GM18511 (cell line): ENCODE results near the gene BTC.
"Not testable (repeated sequence)": the region's sequence is repeated elsewhere in the genome, so short reads cannot be mapped to it uniquely, and the experiment has no call there.

Source experiments
- ATAC-seq: cut with Tn5 transposase; IDR thresholded peaks from one replicate; pipeline ENCODE4 v1.9.1; 2021; ENCODE audit warnings: mild to moderate bottlenecking, moderate library complexity; ENCODE audit not compliant: unreplicated experiment

Gene BTC

DNA sequence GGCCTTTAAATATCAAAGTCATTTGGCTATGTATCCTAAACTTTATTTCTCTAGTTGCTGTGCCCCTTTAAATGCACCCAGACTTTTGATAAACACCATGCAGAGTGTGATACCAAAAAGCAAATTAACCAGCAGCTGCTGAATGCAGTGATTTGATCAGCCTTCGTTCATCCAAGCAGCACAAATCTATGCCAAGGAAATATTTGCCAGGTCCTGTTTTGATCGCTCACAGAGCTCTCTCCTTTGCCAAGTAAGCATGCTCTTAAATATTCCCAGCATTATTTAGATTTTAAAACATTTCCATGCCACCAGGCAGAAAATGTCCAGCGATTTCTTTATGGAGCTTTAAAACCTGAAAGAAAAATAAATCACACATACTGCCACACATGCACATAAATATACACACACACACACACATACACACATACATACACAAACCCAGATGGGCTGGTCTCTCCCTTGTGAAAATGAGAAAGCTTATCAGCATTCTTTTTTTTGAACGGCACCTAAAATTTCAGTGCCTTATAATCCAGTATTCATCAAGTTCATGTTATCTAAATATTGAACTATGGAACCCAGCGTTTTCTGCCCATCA, 35.7 kb downstream of the BTC start:
- no peak for ATAC-seq

DNA sequence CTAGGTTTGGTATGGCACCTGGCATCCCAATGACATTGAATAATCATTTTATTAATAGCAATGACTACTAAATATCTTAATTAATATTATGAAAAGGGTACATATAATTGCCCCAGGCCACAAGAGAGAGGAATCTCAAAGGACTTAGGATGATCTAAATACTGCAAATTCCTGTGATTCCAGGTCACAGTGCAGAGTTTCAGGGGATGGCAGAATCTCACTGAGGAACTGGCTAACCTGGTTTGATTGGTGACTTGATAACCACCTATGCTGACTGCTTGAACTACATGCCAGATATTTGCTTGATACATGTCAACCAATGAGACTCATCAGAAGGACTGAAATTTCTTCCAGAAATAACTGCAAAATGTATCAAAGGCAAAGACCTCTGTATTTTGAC, 37.2 kb downstream of the BTC start:
- ATAC-seq: no peak

DNA sequence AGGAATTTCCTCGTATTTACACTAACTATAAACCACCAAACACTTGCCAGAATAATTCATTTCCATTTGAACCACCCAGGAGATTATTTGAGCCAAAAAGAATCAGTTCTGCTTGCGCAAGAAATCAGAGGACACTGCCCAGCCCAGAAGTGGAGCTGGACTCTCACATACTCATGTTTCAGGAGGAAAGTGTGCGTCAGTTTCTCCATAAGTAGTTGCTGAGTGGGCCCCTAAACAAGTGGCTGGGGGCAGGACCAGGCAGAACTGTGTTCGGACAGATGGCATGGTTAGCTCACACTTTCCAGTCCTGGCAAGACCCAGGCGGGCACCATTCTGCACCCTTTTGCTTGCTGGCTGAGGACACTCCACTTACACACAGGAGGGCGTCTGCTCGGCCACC, 38.8 kb downstream of the BTC start:
- ATAC-seq: no peak

DNA sequence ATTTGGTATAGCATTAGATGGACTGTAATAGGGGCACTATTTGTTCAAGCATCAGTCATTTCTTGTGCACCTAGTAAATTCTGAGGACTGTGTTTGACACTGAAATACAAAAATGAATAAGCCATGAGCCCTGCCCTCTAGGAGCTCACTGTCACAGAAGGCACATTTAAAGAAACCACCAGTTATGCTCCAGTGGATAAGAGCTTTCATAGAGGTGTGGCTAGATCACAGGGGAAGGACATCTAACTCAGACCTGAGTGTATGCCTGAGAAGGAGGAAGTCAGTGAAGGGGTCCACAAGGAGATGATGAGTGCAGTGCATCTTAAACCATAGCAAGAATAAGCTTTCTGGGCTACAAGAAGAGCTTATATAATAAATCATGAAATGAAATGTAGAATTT, 40.1 kb downstream of the BTC start:
- no peak for ATAC-seq

DNA sequence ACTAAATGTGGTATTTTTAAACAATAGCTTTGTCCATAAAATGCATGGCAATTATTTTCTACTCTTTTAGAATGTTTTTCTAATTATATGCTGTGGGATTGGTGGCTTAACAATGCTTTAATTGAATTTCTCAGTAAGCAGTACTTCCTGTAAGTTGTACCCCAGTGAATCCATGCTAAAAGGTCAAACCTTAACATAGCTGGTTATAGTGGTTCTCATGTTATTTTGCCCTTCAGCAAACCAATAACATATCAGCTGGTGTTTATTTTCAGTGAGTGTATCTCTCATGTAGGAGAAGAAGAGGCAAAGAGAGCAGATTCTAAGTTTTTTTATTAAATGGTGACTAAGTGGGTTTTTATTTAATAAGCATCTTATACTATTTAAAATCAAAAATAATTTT, 41.5 kb downstream of the BTC start:
- ATAC-seq: no peak

DNA sequence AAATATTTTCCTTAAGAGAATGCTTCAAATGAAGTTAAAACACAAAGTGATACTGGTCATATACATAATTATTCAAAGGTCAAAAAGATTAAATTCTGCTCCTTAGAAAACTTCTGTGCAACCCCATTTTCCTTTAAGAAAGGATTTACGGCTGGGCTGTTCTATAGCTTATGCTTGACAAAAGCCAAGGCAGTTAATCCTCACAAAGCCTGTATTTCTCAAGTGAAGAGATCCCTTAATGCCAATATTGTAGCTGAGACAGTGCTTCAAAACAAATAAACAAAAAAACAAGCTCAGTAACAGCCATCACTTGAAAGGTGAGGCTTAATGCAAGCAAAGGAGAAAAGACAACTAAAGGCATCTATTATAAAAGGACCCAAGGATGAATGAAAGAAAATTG, 42.5 kb downstream of the BTC start:
- ATAC-seq: no peak

DNA sequence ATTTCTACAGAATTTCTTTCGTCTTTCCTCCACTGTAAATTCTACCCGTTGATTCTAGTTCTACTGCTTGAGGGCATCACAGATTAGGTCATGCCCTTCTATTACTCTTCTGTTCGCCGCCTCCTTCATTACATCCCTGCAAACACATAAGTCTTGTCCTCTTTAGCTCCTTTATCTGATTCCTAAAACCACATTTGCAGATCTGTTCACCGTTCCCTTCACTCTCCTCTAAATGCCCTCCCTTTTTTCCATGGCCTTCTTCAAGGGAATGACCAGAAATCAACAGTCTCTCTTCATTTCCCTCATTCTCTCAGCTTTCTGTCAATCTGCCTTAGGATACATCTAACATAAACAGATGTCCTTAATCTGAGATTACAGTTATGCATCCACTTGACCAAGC, 43.1 kb downstream of the BTC start:
- ATAC-seq: no peak

DNA sequence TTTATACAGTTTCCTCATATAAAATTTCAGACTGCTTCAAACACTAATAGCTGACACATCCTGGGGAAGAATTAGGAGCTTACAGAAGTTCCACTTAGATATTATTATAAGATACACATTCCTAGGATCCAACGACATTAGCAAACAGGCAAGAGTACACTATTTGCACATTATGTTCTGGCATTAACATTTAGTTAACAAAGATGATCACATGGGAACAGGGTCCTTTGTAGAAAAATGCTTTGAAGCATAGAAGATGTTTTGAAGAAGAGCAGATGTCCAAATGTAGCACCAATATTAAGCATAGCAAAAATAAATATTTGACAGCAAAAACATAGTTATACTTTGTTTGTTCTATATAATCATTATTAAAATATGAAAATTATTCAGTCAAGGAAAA, 52.1 kb downstream of the BTC start:
- no peak for ATAC-seq

DNA sequence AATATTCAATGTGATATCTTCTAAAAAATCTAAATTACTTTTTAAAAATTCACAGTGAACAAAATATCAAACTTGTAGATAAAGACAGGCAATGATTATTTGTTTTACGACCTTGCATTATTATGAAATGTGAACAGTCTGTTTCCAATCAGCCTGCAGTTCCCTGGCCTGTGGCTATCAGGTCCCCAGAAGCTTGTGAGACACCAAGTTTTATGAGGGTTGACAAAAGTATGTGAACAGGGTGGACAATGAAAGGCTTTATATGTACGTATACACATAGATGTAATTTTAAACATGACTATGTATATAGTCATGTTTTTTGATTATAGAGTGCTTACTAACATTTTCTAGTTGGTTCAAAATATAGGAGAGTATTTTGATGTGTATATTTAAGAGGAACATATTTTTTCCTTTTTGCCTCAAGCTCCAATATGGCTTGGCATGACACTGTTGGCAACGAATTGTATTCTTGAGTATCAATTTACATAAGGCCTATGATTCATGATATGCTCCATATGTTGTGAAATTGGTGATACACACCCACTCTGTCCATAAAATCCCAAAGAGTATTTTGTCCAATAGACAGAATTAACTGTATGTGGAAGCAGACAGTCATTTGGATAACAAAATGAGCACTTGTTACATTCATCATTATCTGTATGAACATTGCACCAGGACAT, 55.7 kb downstream of the BTC start:
- no peak for ATAC-seq

DNA sequence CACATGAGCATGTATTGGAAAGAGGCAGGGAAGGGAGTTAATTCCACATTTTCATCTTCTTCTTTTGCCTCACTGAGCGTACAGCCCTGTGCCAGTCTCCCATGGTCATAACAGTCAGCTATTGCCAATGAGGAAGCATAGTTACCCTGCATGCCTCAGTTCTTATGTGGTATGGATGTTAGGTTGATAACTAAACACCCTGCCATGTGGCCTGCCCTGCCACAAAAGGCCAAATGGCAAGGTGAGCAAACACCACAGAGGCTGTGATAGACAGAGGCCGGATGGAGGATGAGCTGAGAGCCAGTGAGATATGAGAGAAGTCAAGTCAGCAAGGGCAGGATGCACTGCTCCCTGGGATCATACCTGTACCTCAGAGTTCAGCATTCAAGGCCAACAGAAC, 59.3 kb downstream of the BTC start:
- no peak for ATAC-seq

DNA sequence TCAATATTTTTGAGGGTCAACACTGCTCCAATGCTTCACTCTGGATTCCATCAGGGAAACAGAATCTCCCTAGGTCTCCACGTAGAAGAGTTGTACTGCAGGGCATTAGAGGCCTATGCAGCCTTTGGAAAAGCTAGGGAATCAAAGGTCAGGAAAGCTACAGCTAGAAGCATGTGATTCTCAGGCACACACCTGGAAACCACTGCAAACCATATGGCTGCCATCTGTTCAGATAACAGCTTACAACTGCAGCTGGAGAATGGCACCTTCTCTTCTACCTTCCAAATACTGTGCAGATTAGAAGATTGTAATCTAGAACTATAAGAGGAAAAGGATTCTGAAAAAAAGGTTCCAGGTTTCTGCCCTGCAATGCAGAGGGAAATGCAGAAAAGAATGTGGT, 60.6 kb downstream of the BTC start:
- no peak for ATAC-seq

DNA sequence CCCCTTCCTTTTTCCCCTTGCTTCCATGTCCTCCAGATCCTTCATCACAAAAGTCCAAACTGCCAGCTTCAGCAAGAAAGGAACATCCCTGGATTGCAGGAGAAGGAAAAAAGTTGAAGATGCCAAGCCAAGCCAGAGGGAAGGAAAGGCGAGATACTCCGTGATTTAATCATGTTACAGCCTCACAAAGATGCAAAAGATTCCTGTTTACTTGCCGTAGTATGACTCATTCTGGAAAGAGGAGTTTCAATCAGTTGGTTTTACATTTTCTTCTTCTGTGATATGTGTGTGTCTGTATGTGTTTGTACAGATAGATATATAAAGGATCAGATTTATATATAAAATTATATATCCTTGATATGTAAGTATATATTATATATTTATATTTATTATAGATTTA, 69.3 kb downstream of the BTC start:
- ATAC-seq: no peak

DNA sequence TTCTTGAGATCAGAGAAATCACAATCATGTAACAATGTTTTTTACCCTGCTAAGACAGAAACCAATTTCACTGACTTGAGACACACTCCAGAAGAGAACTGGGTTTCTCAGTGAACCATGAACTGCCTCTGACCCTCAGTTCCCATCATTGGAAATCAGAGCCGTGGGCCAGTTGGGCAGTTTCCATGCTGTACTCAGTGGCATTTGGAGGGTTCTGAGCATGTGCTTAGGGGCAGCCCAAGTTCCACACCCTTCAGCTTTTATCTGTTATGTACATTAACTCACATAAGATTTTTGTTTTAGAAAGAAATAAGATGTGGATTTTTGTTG, 77.9 kb downstream of the BTC start:
- no peak for ATAC-seq

DNA sequence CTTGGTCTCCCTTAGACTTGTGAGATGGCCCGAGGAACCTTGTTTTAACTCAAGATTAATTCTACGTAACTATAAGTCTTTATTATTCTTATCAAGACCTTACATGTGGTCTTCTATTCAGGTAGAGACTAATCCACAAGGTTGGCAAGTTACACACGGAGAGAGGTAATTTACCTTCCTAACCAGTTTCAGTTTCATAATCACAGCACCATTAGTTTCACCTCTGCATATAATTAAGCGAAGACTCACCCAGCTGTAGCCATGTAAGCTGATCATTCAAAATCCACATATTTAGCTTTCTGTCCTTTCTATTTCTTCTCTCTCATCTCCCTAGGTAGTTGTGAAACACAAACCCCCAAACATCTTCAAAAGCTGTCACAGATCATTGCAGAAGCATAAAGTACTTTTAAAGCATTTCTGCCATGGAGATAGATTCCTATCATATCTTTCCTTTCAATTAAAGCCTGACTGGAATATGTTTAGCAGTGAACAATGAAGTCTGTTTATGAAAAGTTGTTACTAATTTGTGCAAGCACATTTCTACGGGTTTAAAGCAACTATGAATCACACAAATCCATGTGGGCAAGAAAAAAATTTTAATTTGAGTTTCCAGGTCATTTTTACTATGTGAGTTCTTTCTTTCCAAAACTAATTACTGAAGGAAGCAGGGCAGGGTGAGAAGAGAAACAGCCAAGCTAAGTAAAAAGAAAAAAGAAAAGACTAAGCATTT, 78.5 kb downstream of the BTC start:
- ATAC-seq: peak; percentile 90

DNA sequence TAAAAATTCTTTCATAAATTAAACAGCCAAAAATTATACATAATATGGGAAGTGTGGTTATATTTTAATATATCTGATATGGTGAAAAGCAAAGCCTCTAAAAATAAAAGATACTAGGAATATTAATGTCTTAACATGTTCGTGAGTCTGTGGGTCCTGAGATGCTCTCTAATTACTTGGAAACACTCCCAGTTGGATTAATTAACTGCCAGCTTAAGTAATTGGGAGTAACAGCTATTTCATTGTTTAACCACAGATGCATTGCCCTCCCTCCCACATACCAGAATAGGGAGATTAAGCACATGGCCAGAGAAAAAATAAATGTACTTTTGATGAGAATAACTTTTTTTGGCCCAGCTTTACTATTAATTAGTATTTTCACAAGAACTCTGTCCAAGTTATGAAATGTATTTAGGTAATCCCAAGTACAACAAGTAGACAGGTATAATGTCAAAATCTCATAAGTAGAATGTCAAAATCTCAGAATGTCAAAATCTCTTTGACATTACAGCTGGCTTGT, 79.7 kb downstream of the BTC start:
- no peak for ATAC-seq

DNA sequence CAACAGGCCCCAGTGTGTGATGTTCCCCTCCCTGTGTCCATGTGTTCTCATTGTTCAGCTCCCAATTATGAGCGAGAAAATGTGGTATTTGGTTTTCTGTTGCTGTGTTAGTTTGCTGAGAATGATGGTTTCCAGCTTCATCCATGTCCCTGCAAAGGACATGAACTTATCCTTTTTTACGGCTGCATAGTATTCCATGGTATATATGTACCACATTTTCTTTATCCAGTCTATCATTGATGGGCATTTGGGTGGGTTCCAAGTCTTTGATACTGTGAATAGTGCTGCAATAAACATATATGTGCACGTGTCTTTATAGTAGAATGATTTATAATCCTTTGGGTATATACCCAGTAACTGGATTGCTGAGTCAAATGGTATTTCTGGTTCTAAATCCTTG, 86.2 kb downstream of the BTC start:
- ATAC-seq: not testable (repeated sequence)
